Germinal center (tissue), 1 donor: Measurements from ENCODE around the gene NEU4.
"Not testable (repeated sequence)": the region's sequence is repeated elsewhere in the genome, so short reads cannot be mapped to it uniquely, and the experiment has no call there.

ENCODE experiments used
- DNase-seq: peaks from one replicate; pipeline ENCODE4 v3.0.0; 2012; ENCODE audit warnings: mixed read lengths, low spot score

The NEU4 gene

DNA sequence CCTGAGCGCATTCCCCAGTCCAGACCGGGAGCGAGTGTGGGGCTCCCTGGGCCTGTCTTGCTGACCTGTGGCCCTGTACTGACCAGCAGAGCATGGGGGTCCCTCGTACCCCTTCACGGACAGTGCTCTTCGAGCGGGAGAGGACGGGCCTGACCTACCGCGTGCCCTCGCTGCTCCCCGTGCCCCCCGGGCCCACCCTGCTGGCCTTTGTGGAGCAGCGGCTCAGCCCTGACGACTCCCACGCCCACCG, 5.3 kb downstream of the NEU4 start:
- DNase-seq, result no peak

DNA sequence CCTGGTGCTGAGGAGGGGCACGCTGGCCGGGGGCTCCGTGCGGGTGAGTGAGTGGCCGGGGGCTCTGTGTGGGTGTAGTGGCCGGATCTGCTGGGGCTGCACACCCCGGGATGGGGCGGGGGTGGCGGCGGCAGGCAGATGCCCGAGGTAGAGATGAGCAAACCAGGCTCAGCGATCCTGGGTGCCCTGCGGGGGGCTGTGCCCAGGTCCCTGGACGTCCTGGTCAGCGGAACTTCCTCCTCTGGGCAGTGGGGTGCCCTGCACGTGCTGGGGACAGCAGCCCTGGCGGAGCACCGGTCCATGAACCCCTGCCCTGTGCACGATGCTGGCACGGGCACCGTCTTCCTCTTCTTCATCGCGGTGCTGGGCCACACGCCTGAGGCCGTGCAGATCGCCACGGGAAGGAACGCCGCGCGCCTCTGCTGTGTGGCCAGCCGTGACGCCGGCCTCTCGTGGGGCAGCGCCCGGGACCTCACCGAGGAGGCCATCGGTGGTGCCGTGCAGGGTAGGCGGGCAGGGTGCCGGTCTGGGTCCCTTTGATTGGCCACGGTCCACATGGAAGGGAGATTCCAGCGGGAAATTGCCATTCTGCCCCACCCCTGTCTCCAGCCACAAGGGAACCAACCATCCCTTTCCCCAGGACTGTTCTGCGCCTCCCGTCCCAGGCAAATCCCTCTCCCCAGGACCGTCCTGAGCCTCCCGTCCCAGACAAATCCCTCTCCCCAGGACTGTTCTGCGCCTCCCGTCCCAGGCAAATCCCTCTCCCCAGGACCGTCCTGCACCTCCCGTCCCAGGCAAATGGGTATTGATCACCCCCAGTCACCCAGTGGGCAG, 5.9 kb downstream of the NEU4 start:
- DNase-seq, result no peak

DNA sequence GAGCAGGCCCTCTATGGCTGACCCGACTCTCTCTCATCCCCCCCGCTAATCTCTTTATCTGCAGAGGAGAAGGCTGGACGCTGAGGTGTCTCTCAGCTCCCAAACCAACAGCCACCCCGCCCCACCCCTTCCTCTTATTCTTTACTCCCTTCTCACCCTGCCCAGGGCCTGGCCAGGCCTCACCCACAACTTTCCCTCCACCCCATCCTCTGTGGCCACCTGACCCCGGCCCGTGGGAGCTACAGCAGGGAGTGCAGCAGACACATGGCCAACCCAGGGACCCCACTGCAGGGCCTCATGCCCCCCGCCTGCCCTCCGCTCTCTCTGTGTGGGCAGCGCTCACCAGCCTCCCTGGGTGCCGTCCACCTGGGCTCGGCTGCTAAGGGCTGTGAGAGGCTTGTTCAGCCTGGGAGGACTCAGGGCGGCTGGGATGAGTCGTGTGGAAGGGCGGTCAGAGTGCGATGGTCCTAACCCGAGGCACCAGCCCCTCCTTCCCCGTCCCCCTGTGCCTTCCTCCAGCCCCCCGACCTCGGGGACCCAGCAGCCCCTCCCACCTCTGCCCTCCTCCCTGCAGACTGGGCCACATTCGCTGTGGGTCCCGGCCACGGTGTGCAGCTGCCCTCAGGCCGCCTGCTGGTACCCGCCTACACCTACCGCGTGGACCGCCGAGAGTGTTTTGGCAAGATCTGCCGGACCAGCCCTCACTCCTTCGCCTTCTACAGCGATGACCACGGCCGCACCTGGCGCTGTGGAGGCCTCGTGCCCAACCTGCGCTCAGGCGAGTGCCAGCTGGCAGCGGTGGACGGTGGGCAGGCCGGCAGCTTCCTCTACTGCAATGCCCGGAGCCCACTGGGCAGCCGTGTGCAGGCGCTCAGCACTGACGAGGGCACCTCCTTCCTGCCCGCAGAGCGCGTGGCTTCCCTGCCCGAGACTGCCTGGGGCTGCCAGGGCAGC, 6.8 kb downstream of the NEU4 start:
- no peak for DNase-seq

DNA sequence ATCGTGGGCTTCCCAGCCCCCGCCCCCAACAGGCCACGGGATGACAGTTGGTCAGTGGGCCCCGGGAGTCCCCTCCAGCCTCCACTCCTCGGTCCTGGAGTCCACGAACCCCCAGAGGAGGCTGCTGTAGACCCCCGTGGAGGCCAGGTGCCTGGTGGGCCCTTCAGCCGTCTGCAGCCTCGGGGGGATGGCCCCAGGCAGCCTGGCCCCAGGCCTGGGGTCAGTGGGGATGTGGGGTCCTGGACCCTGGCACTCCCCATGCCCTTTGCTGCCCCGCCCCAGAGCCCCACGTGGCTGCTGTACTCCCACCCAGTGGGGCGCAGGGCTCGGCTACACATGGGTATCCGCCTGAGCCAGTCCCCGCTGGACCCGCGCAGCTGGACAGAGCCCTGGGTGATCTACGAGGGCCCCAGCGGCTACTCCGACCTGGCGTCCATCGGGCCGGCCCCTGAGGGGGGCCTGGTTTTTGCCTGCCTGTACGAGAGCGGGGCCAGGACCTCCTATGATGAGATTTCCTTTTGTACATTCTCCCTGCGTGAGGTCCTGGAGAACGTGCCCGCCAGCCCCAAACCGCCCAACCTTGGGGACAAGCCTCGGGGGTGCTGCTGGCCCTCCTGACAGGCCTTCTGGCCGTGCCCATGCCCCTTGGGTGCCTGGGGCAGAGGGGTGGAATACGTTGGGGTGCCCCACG, 7.6 kb downstream of the NEU4 start:
- no peak for DNase-seq

DNA sequence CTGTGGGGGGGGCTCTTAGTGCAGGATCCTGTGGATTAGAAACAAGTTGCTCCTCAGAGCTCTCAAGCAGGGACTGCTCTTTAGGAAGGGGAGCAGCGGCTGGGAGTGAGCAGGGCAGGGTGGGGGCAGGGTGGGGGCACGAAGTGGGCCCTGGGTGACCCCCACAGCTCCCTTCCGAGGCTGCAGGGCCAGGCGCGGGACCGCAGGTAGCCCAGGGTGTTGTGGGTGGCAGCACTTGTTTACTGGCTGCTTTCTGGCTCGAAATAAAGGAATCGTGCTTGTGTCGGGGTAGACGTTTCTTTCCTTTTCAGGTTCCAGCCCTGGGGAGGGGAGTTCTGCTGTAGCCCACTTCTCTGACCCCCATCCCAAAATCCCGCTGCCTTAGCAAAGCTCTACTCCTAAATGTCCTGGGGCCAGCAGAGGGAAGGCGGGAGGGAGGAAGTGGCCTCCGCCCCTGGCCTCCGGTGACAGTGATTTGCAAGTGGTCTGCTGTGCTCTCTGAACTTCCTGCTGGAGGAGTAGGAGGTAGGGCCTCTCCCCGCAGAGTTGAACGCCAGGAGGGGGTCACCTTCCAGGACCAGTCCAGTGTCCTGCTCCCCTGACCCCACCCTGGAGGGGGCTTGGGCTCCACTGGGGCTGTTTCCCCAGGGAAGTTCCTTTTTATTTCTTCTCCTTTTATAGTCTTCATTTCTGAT, 8.3 kb downstream of the NEU4 start:
- no peak for DNase-seq

DNA sequence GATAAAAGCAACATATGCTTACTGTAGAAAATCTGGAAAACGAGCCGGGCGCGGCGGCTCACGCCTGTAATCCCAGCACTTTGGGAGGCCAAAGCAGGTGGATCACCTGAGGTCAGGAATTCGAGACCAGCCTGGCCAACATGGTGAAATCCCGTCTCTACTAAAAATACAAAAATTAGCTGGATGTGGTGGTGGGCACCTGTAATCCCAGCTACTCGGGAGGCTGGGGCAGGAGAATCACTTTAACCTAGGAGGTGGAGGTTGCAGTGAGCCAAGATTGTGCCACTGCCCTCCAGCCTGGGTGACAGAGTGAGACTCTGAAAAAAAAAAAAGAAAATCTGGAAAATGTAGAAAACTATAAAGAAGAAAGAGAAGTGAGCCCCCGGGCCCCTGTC, 8.8 kb downstream of the NEU4 start:
- not testable (repeated sequence) for DNase-seq

DNA sequence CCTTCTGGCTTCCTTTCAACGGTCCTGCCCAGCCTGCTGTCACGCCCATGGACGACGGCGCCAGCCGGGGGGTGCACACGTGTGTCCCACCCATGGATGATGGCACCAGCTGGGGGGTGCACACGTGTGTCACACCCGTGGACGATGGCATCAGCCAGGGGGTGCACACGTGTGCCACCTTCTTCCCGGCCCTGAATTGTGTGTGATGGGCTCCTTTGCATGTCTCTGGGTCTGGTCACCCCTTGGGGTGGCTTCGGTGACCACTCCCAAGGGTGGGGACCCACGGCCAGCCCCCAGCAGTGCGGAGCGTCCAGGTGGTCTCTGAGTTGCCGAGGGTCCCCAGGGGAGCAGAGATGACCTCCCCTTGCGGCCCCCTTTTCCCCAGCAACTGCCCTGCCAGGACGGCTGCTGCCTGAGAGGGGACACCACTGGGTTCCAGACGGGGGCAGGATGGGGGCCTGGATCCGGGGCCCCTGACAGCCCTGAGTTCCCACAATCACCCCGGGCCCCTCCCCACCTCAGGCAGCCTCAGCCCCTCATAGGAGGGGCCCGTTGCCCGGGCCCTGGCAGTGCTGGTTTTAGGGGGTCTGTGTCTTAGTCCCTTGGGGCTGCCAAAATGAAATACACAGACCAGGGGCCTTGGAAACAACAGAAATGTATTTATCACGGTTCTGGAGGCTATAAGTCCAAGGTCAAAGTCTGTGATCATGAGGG, 9.4 kb downstream of the NEU4 start:
- DNase-seq, result no peak

DNA sequence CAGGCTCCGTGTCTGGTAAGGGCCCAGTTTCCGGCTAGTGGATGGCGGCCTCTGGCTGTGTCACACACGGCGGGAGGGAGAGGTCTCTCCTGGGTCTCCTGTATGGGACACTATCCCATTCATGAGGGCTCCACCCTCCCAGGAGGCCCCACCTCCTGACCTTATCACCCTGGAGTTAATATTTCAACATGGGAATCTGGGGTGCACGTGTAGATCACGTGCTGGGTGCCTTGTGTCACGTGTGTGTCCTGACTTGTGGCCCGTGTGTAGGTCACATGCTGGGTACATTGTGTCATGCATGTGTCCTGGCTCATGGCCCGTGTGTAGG, 9.9 kb downstream of the NEU4 start:
- DNase-seq, result no peak

DNA sequence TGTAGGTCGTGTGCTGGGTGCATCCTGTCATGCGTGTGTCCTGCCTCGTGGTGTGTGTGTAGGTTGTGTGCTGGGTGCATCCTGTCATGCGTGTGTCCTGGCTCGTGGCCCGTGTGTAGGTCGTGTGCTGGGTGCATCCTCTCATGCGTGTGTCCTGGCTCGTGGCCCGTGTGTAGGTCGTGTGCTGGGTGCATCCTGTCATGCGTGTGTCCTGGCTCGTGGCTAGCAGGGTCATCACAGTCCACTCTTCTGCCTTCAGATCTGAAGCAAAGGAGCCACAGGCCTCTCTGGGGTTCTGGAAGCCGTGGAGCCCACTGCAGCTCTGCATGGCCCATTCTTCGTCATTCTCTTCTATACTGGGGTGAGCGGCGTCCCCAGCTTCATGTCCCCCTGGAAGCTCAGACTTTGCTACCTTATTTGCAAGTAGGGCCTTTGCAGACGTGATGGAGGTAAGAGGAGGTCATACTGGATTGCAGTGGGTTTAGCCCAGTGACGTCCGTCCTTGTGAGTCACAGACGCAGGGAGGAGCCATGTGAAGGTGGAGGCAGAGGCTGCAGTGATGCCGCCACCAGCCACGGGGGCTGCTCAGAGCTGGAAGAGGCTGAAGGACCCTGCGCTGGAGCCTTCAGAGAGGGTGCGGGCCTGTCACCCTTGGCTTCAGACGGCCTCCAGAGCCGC, 11.1 kb downstream of the NEU4 start:
- not testable (repeated sequence) for DNase-seq

DNA sequence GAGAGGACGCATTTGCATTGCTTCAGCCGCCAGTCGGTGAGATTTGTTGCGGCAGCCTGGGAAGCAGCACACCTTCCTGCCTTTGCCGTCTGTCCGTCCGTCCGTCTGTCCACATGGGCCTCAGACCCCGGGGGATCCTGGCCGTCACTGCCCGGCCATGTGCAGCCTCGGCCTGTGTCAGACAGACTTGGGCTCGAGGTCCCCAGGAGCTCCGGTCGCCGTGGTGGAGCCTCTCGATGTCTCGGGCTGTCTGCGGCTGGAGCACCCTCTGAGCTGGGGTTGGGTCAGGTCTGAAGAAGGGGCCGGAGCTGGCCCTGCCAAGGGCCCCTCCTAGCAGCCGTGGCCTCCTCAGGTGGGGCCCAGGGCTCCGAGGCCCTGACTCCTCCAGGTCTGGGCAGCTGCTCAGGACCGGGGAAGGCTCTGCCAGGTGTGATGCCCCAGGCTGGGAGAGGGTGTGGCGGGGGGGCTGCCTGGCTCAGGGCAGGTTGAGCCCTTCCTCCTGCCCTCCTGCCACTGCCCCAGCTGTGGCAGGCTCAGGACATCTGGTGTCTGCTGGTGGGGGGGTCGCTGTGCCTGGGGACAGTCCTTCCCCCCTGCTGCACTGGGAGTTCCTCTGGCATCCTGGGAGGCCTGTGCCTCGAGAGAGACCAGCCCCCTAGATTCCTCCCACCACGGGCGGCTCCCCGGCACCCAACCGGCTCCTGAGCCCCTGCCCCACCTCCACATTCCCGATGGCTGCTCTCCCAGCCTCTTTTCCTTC, 11.8 kb downstream of the NEU4 start:
- no peak for DNase-seq

DNA sequence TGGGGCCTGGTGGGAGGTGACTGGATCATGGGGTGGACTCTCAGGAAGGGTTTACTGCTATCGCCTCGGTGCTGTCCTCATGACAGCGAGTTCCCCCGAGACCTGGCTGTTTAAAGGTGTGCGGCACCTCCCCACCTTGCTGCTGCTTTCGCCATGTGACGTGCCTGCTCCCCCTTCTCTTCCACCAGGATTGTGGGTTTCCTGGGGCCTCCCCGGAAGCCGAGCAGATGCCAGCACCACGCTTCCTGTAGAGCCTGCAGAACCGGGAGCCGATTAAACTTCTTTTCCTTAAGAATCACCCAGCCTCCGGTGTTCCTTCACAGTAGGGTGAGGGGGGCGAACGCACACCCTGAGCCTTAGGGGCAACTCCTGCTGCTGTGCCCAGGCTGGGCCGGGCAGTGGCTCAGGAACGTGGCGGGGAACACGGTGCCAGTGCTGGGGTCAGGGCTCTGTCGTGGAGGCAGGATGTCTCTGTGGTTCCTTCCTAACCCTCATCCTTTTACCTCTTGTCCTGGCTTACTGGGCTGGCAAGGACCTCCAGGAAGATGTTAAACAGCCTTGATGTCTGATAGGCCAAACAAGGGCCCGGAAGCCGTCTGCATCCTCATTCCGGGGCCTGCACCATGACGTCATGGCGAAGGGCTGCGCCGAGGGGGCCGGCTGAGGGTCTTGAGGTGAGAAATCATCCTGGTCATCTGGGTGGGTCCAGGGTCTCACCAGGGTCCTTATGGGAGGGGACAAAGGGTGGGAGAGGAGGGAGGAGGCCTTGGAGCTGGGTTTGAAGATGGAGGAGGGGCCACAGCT, 12.7 kb downstream of the NEU4 start:
- DNase-seq, result no peak

DNA sequence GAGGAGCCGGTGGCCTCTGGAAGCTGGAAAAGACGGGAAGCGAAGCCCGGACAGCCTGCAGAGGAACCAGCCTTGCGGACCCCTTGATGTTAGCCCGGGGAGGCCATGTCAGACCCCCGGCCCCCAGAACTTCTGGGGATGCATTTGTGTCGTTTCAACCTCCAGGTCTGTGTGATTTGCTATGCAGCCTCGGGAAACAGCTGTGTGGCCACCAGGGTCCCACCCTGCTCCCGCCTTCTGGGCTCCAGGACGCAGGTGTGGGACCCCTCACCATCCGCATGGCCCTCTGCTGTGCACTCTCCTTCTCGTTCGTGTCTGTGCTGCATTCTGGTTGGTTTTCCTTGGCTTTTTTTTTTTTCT, 13.3 kb downstream of the NEU4 start:
- DNase-seq, result no peak

DNA sequence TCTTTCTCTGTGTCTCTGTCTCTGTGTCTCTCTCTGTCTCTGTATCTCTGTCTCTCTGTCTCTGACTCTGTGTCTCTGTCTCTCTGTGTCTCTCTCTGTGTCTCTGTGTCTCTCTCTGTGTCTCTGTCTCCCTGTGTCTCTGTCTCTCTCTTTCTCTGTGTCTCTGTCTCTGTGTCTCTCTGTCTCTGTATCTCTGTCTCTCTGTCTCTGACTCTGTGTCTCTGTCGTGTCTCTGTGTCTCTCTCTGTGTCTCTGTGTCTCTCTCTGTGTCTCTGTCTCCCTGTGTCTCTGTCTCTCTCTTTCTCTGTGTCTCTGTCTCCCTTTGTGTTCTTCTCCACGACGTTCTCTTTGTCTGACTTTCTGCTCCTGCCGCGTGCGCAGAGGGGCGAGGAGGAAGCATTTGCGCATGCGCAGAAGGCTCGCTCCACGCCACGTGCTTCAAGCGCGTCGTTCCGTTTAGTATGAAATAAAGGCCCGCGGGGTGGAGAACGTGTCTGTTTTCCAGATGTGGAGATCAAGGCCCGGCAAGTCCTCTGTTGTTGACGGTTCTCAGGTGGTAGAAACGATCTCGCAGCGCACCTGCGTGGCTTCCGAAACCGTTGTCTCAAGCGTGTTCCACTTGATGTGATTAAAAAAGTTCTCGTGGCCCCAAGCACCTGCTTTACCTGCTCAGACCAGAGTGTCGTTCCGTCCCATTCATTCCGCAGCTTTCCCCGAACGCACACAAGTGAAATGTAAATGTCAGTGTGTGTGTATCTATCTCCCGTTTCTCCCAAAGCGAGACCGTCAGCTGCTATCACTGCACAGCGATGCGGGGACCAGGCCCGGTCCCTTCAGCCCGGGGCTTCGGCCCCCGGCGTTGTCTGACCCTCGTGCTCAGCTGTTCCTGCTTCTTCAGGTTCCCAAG, 14.8 kb downstream of the NEU4 start:
- DNase-seq, result not testable (repeated sequence)

DNA sequence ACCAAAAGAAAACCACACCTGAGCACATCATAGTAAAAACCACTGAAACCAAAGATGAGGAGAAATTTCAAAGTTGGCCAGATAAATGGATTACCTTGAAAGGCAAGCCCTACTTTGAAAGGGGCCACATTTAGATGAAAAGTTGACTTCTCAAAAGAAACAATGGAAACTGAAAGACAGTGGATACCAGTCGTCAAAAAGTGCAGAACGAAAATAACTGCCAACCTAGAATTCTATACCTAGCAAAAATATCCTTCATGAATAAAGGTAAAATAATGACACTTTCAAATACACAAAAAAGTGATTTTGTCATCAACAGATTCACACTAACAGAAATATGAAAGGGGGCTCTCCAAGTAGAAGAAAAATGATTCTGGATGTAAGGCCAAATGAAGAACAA, 18.4 kb downstream of the NEU4 start:
- DNase-seq, result no peak

DNA sequence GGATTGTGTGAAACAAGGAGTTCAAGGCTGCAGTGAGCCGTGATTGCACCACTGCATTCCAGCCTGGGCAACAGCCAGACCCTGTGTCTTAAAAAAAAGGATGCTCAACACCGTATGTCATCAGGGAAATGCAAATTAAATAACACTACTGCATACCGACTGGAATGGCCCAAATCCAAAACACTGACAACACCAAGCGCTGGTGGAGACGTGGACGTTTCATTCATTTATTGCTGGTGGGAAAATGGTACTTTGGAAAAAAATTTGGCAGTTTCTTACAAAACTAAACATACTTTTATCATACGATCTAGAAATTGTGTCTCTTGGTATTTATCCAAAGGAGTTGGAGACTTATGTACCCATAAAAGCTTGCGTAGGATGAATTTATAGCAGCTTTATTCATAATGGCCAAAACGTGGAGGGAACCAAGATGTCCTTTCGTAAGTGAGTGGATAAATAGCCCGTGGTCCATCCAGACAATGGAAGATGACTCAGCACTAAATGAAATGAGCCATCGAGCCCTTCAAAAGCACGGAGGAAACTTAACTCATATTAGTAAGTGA, 24.2 kb downstream of the NEU4 start:
- DNase-seq, result no peak

DNA sequence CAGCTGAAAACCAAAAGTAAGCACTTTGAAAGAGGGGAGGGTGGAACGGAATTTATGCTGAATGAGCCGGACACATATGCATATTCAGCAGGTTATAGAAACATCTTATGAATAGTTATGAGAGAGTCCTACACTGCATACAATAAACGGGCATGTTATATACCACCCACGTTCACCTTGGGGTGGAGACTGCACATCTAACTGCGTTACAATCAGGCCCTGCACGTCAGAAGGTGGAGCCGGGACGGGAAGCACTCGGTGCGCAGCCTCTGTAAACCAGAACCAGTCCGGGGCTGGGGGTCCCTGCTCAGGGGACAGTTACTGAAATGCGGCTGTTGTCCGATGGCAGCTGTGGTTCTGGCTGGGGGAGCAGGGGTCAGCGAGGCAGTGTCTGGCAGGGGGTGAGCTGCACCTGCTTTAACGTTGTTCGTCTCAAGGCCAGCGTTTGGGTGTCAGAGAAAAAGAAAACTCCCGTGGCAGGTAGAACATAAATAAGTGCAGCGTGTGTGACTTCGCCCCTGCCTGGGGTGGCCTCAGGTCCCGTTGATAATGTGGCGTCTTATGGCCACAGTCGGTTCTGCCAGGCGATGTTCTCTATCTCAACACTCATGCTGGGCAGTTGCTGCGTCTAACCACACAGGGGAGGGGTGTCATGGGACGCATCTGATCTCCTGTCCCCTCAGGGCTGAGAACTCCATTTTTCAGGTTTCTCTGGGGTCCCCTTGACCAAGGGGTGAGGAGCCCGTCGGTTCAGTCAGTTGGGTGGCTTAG, 24.9 kb downstream of the NEU4 start:
- DNase-seq, result not testable (repeated sequence)

DNA sequence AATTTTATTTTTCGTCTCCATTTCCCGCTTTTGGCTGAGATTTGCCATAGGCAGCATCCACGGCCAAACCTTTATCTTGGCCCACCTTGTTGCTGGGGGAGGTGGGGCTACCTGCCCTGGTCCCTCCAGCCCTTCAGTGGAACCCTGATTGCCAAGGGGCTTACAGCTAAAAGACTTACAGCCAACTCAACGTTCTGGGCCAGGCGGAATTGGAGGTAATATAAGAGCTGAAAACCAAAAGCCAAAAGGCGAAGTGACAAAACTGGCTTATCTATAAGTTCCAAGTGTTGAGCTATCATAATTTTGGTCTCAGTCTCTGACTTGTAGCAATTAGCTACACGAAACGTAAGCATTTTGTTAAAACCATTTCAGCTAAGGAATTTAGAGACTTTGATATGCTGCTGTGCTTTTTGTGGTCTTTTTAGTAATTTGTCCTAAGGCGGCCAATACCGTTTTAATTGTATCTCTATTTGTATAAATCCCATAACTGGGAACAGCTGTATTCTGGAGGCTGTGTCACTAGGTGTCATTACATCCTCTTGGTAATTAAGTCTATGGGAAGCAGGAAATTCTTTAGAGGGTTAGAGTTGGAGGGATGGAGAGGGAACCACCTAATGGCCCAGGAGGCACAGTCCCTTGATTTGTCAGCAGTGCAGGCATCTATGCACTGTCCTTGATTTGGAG, 25.7 kb downstream of the NEU4 start:
- DNase-seq, result no peak
